OCI-LY3 (cell line): Measurements from ENCODE around the gene MMUT.

Experiments used
- CTCF ChIP-seq: fragments of 200-600, 300-600 bp; sonication (generic); IDR thresholded peaks from 2 replicates; pipeline ENCODE4 v1.5.1; 2014; ENCODE audit warnings: antibody characterized with exemption, low read length, low read depth
- EZH2phosphoT487 ChIP-seq: fragments of 200-600 bp; shearing (Covaris generic); IDR thresholded peaks from 2 replicates; pipeline ENCODE4 v1.6.1; 2018; ENCODE audit warnings: antibody characterized with exemption, mixed run types, low read depth

- TF ChIP-seq EZH2phosphoT487 (no peak), CTCF (no peak)
Measured at GRCh38 chr6:49406250-49406970, 56.6 kb downstream of the MMUT start.
